H9 (cell line): ENCODE results near the gene PHEX. TPM values are rescaled to one million over a fixed set of nuclear protein-coding genes. Genes with fewer than 3 reads are reported as not detected.

Experiments used
- DNase-seq: peaks from one replicate; pipeline ENCODE4 v3.0.0-alpha.2; 2017
- H2AFZ ChIP-seq: one replicate; pipeline ENCODE4 v1.6.1; 2013; ENCODE audit warnings: mild to moderate bottlenecking, low read length, control low read depth, moderate library complexity
- H2AK5ac ChIP-seq: 2 replicates; pipeline ENCODE4 v1.6.1; 2013; ENCODE audit warnings: low read length, control low read depth, mixed read lengths; ENCODE audit not compliant: insufficient read length
- H2BK120ac ChIP-seq: one replicate; pipeline ENCODE4 v1.6.1; 2013; ENCODE audit warnings: low read depth, mild to moderate bottlenecking, low read length, control low read depth, inconsistent platforms; ENCODE audit not compliant: poor library complexity, severe bottlenecking
- H2BK12ac ChIP-seq: 2 replicates; pipeline ENCODE4 v1.6.1; 2013; ENCODE audit warnings: low read length, control low read depth, mixed read lengths, low read depth; ENCODE audit not compliant: insufficient read length
- H2BK15ac ChIP-seq: 2 replicates; pipeline ENCODE4 v1.6.1; 2013; ENCODE audit warnings: low read depth, low read length, control low read depth
- H2BK20ac ChIP-seq: one replicate; pipeline ENCODE4 v1.6.1; 2013; ENCODE audit warnings: low read depth, mild to moderate bottlenecking, low read length, control low read depth, inconsistent platforms; ENCODE audit not compliant: poor library complexity, severe bottlenecking
- H2BK5ac ChIP-seq: 2 replicates; pipeline ENCODE4 v1.6.1; 2013; ENCODE audit warnings: low read length, control low read depth, mixed read lengths; ENCODE audit not compliant: insufficient read length
- H3K14ac ChIP-seq: 2 replicates; pipeline ENCODE4 v1.6.1; 2013; ENCODE audit warnings: low read length, control low read depth; ENCODE audit not compliant: insufficient read depth
- H3K18ac ChIP-seq: 2 replicates; pipeline ENCODE4 v1.6.1; 2013; ENCODE audit warnings: low read depth, mild to moderate bottlenecking, mixed read lengths, low read length, control low read depth; ENCODE audit not compliant: insufficient read length
- H3K23ac ChIP-seq: 2 replicates; pipeline ENCODE4 v1.6.1; 2013; ENCODE audit warnings: low read length, control low read depth, mixed read lengths, low read depth; ENCODE audit not compliant: insufficient read length
- H3K23me2 ChIP-seq: 2 replicates; pipeline ENCODE4 v1.6.1; 2013; ENCODE audit warnings: low read depth, mild to moderate bottlenecking, mixed read lengths, low read length, control low read depth; ENCODE audit not compliant: insufficient read length, poor library complexity, severe bottlenecking
- H3K27ac ChIP-seq: 2 replicates; pipeline ENCODE4 v1.5.1; 2013; ENCODE audit warnings: low read length, control low read depth, mixed read lengths, low read depth; ENCODE audit not compliant: insufficient read length
- H3K27me3 ChIP-seq: 2 replicates; pipeline ENCODE4 v1.6.1; 2013; ENCODE audit warnings: low read length, control low read depth, inconsistent platforms; ENCODE audit not compliant: insufficient read depth
- H3K4ac ChIP-seq: 2 replicates; pipeline ENCODE4 v1.6.1; 2013; ENCODE audit warnings: low read depth, mild to moderate bottlenecking, control low read depth, inconsistent platforms, low read length, moderate library complexity
- H3K4me1 ChIP-seq: 2 replicates; pipeline ENCODE4 v1.6.1; 2013; ENCODE audit warnings: low read length, control low read depth, inconsistent platforms; ENCODE audit not compliant: insufficient read depth
- H3K4me2 ChIP-seq: 2 replicates; pipeline ENCODE4 v1.6.1; 2013; ENCODE audit warnings: low read length, control low read depth, mixed read lengths; ENCODE audit not compliant: insufficient read length, insufficient read depth
- H3K56ac ChIP-seq: 2 replicates; pipeline ENCODE4 v1.6.1; 2013; ENCODE audit warnings: low read depth, mild to moderate bottlenecking, mixed read lengths, low read length, control low read depth; ENCODE audit not compliant: insufficient read length
- H3K79me1 ChIP-seq: 2 replicates; pipeline ENCODE4 v1.6.1; 2013; ENCODE audit warnings: low read depth, mild to moderate bottlenecking, moderate library complexity, low read length, control low read depth, inconsistent platforms; ENCODE audit not compliant: insufficient read depth, poor library complexity, severe bottlenecking
- H3K79me2 ChIP-seq: 2 replicates; pipeline ENCODE4 v1.6.1; 2013; ENCODE audit warnings: low read length, control low read depth, inconsistent platforms; ENCODE audit not compliant: insufficient read depth
- H3K9ac ChIP-seq: 2 replicates; pipeline ENCODE4 v1.6.1; 2013; ENCODE audit warnings: low read length, control low read depth, mixed read lengths; ENCODE audit not compliant: insufficient read length; ENCODE audit errors: extremely low read depth
- H3K9me3 ChIP-seq: one replicate; pipeline ENCODE4 v1.6.1; 2013; ENCODE audit warnings: low read depth, low read length, inconsistent platforms; ENCODE audit not compliant: control insufficient read depth
- H3T11ph ChIP-seq: one replicate; pipeline ENCODE4 v1.6.1; 2013; ENCODE audit warnings: mild to moderate bottlenecking, low read length, control low read depth, inconsistent platforms
- H4K20me1 ChIP-seq: one replicate; pipeline ENCODE4 v1.6.1; 2013; ENCODE audit not compliant: control insufficient read depth, insufficient read length, insufficient read depth
- H4K5ac ChIP-seq: 2 replicates; pipeline ENCODE4 v1.6.1; 2013; ENCODE audit warnings: low read depth, mild to moderate bottlenecking, mixed read lengths, low read length, control low read depth; ENCODE audit not compliant: insufficient read length
- H4K8ac ChIP-seq: replicated peaks from 2 replicates; pipeline ENCODE4 v1.6.1; 2013; ENCODE audit warnings: low read length, control low read depth, mixed read lengths, low read depth; ENCODE audit not compliant: insufficient read length
- H4K91ac ChIP-seq: 2 replicates; pipeline ENCODE4 v1.6.1; 2013; ENCODE audit warnings: low read depth, mild to moderate bottlenecking, moderate library complexity, mixed read lengths, low read length, control low read depth; ENCODE audit not compliant: insufficient read length
- H3K27ac Mint-ChIP-seq, 3 experiments: 2 replicates in 2 of 3; 3 replicates in 1 of 3; pipeline ENCODE4 v1.8.0; 2020 to 2021; ENCODE audit warnings: mixed read lengths in 3 of 3, mild to moderate bottlenecking in 1 of 3, moderate library complexity in 1 of 3
- H3K27me3 Mint-ChIP-seq: 2 replicates; pipeline ENCODE4 v1.8.0; 2021; ENCODE audit warnings: low read depth, mild to moderate bottlenecking, moderate library complexity, mixed read lengths
- H3K36me3 Mint-ChIP-seq, 3 experiments: 2 replicates in 2 of 3; 3 replicates in 1 of 3; pipeline ENCODE4 v1.8.0; 2020 to 2021; ENCODE audit warnings: low read depth in 3 of 3, mixed read lengths in 3 of 3; ENCODE audit not compliant: insufficient read depth in 1 of 3
- H3K4me1 Mint-ChIP-seq, 2 experiments: 2 replicates each; pipeline ENCODE4 v1.8.0; 2020; ENCODE audit warnings: mixed read lengths in 2 of 2
- H3K4me3 Mint-ChIP-seq, 2 experiments: 2 replicates in 1 of 2; 3 replicates in 1 of 2; pipeline ENCODE4 v1.8.0; 2020 to 2021; ENCODE audit warnings: mild to moderate bottlenecking in 2 of 2, mixed read lengths in 2 of 2, moderate library complexity in 1 of 2
- H3K9me3 Mint-ChIP-seq, 2 experiments: 2 replicates in 1 of 2; 3 replicates in 1 of 2; pipeline ENCODE4 v1.8.0; 2020; ENCODE audit warnings: mild to moderate bottlenecking in 2 of 2, mixed read lengths in 2 of 2, moderate library complexity in 1 of 2
- WGBS: extraction: QIAGEN DNeasy Blood & Tissue Kit; methylation state at CpG from one replicate; pipeline ENCODE4 v1.1.7; 2013; ENCODE audit warnings: missing lambda C conversion rate, low lambda C conversion rate, mixed read lengths; ENCODE audit not compliant: insufficient read length; ENCODE audit errors: extremely low coverage; 5-methylcytosine and 5-hydroxymethylcytosine counted together
- total RNA-seq: library from RNA; stranded (reverse); gene quantifications from 2 replicates; pipeline ENCODE4 v1.2.1, GENCODE V29; 2021
- TF ChIP-seq, protein P1 (sequence below): fragments of 200-600 bp; sonication (generic); conservative IDR thresholded peaks from 3 replicates; pipeline ENCODE4 v1.8.0; 2021; ENCODE audit warnings: antibody characterized with exemption, mild to moderate bottlenecking

Gene PHEX
- total RNA-seq, 1 experiment from 2014 or later, result 0.11 TPM

DNA sequence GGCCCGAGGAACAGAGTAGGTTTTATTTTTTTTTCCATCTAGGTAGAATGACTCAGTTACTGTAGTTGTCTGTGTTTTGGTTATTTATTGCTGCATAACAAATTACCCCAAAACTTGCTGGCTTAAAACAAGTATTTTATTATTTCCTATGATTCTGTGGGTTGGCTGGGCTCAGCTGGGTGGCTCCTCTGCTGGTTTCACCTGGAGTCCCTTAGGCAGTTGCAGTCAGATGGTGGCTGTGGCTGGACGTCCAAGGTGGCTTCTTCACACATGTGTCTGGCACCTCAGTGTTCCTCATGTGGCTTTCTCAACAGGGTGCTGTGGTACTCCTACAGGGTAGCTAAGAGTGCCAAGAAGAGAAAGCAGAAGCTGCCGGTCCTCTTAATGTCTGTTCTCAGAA lies 115.8 kb downstream of the PHEX start:
- no peak overlapping the region for H2BK5ac ChIP-seq
- H3K4me1 ChIP-seq, result no peaks in the 10 kb centered on the region
- H3K9ac ChIP-seq, result no peak overlapping the region
- no peak overlapping the region for H3K14ac ChIP-seq
- H3K79me2 ChIP-seq, result no peaks in the 10 kb centered on the region
- TF ChIP-seq, protein P1, sequence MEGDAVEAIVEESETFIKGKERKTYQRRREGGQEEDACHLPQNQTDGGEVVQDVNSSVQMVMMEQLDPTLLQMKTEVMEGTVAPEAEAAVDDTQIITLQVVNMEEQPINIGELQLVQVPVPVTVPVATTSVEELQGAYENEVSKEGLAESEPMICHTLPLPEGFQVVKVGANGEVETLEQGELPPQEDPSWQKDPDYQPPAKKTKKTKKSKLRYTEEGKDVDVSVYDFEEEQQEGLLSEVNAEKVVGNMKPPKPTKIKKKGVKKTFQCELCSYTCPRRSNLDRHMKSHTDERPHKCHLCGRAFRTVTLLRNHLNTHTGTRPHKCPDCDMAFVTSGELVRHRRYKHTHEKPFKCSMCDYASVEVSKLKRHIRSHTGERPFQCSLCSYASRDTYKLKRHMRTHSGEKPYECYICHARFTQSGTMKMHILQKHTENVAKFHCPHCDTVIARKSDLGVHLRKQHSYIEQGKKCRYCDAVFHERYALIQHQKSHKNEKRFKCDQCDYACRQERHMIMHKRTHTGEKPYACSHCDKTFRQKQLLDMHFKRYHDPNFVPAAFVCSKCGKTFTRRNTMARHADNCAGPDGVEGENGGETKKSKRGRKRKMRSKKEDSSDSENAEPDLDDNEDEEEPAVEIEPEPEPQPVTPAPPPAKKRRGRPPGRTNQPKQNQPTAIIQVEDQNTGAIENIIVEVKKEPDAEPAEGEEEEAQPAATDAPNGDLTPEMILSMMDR, result no peak
- H3T11ph ChIP-seq, result no peak overlapping the region
- WGBS, result no CpG with 5 or more reads among the region's 3 CpGs
- H2BK20ac ChIP-seq, result no peak overlapping the region
- no peak overlapping the region for H2AFZ ChIP-seq
- Mint-ChIP-seq H3K9me3 (peaks cover 7 to 24% of the 10 kb centered on the region in 2 experiments), H3K4me3 (no peak overlapping the region), H3K27me3 (no peaks in the 10 kb centered on the region), H3K27ac (peak overlapping the region in 1 of 3 experiments; percentile 46; a peak in 1 of 7 replicates), H3K36me3 (peaks cover 0 to 5% (median 0%) of the 10 kb centered on the region in 3 experiments; a peak in 3 of 7 replicates), H3K4me1 (no peaks in the 10 kb centered on the region)
- H3K27ac ChIP-seq, result no peak overlapping the region
- H4K91ac ChIP-seq, result no peak overlapping the region
- H4K20me1 ChIP-seq, result no peaks in the 10 kb centered on the region
- H3K4me2 ChIP-seq, result no peak overlapping the region
- no peaks in the 10 kb centered on the region for H3K27me3 ChIP-seq
- no peak overlapping the region for H3K4ac ChIP-seq
- no peaks in the 10 kb centered on the region for H3K79me1 ChIP-seq
- no peak overlapping the region for H3K56ac ChIP-seq
- H4K5ac ChIP-seq, result no peak overlapping the region
- no peak overlapping the region for H3K18ac ChIP-seq
- H4K8ac ChIP-seq, result no peak overlapping the region
- no peak overlapping the region for H3K23ac ChIP-seq
- H2BK15ac ChIP-seq, result no peak overlapping the region
- H2BK120ac ChIP-seq, result no peak overlapping the region
- H3K23me2 ChIP-seq, result no peaks in the 10 kb centered on the region
- H2AK5ac ChIP-seq, result no peak overlapping the region
- no peak overlapping the region for H2BK12ac ChIP-seq
- no peaks in the 10 kb centered on the region for H3K9me3 ChIP-seq
- DNase-seq, result no peak
